Activated naive CD4-positive, alpha-beta T cell treated with anti-CD3 and anti-CD28 coated beads, Interleukin-2, amount 50 U/mL, for 24 hours (primary cell): ENCODE results near the gene UBE4A.
"Not testable (repeated sequence)": the region's sequence is repeated elsewhere in the genome, so short reads cannot be mapped to it uniquely, and the experiment has no call there.

Experiments
- H3K27ac Mint-ChIP-seq: one replicate; pipeline ENCODE4 v1.8.0; 2021; ENCODE audit warnings: mild to moderate bottlenecking, mixed read lengths
- H3K27me3 Mint-ChIP-seq: one replicate; pipeline ENCODE4 v1.8.0; 2021; ENCODE audit warnings: mixed read lengths
- H3K36me3 Mint-ChIP-seq: one replicate; pipeline ENCODE4 v1.8.0; 2021; ENCODE audit warnings: mixed read lengths
- H3K4me1 Mint-ChIP-seq: one replicate; pipeline ENCODE4 v1.8.0; 2021; ENCODE audit warnings: mixed read lengths
- H3K4me3 Mint-ChIP-seq: one replicate; pipeline ENCODE4 v1.8.0; 2021; ENCODE audit warnings: mild to moderate bottlenecking, mixed read lengths
- H3K9me3 Mint-ChIP-seq: one replicate; pipeline ENCODE4 v1.8.0; 2021; ENCODE audit warnings: mixed read lengths

UBE4A gene

GRCh38 chr11:118406599-118407166 lies 47.3 kb downstream of the UBE4A start:
- H3K4me3 Mint-ChIP-seq, result no peak overlapping the region
- peak overlapping the region; percentile 63 for H3K27ac Mint-ChIP-seq
- H3K4me1 Mint-ChIP-seq, result peaks cover 46% of the 10 kb centered on the region
- H3K9me3 Mint-ChIP-seq, result no peaks in the 10 kb centered on the region
- H3K27me3 Mint-ChIP-seq, result no peaks in the 10 kb centered on the region
- peaks cover 14% of the 10 kb centered on the region for H3K36me3 Mint-ChIP-seq

- peaks cover 6% of the 10 kb centered on the region for H3K36me3 Mint-ChIP-seq
- peak overlapping the region; percentile 0 for H3K27ac Mint-ChIP-seq
- no peaks in the 10 kb centered on the region for H3K9me3 Mint-ChIP-seq
- H3K4me3 Mint-ChIP-seq, result no peak overlapping the region
- no peaks in the 10 kb centered on the region for H3K27me3 Mint-ChIP-seq
- H3K4me1 Mint-ChIP-seq, result peaks cover 20% of the 10 kb centered on the region
These were observed 50.8 kb downstream of the UBE4A start for GRCh38 chr11:118410055-118410745.

- Mint-ChIP-seq H3K36me3 (peaks cover 6% of the 10 kb centered on the region), H3K4me3 (no peak overlapping the region), H3K27ac (no peak overlapping the region), H3K4me1 (peaks cover 8% of the 10 kb centered on the region), H3K27me3 (no peaks in the 10 kb centered on the region), H3K9me3 (no peaks in the 10 kb centered on the region)
These were observed 52.1 kb downstream of the UBE4A start for GRCh38 chr11:118411530-118411929.

- peaks cover 7% of the 10 kb centered on the region for H3K4me1 Mint-ChIP-seq
- no peaks in the 10 kb centered on the region for H3K27me3 Mint-ChIP-seq
- no peak overlapping the region for H3K4me3 Mint-ChIP-seq
- H3K36me3 Mint-ChIP-seq, result peaks cover 6% of the 10 kb centered on the region
- H3K27ac Mint-ChIP-seq, result no peak overlapping the region
- H3K9me3 Mint-ChIP-seq, result no peaks in the 10 kb centered on the region
These were observed 53.5 kb downstream of the UBE4A start for GRCh38 chr11:118412921-118413320.

GRCh38 chr11:118415062-118415738 lies 55.8 kb downstream of the UBE4A start:
- no peak overlapping the region for H3K27ac Mint-ChIP-seq
- H3K4me1 Mint-ChIP-seq, result no peaks in the 10 kb centered on the region
- no peaks in the 10 kb centered on the region for H3K9me3 Mint-ChIP-seq
- no peak overlapping the region for H3K4me3 Mint-ChIP-seq
- no peaks in the 10 kb centered on the region for H3K27me3 Mint-ChIP-seq
- no peaks in the 10 kb centered on the region for H3K36me3 Mint-ChIP-seq

GRCh38 chr11:118415739-118416068 lies 56.3 kb downstream of the UBE4A start:
- Mint-ChIP-seq H3K27me3 (no peaks in the 10 kb centered on the region), H3K4me1 (no peaks in the 10 kb centered on the region), H3K27ac (no peak overlapping the region), H3K9me3 (no peaks in the 10 kb centered on the region), H3K36me3 (no peaks in the 10 kb centered on the region), H3K4me3 (no peak overlapping the region)

- not testable (repeated sequence) for H3K4me3 Mint-ChIP-seq, H3K9me3 Mint-ChIP-seq, H3K27ac Mint-ChIP-seq, H3K36me3 Mint-ChIP-seq, H3K27me3 Mint-ChIP-seq, H3K4me1 Mint-ChIP-seq
These were observed 57.5 kb downstream of the UBE4A start for GRCh38 chr11:118416900-118417299.

GRCh38 chr11:118417801-118418200 lies 58.4 kb downstream of the UBE4A start:
- no peak overlapping the region for H3K4me3 Mint-ChIP-seq
- no peaks in the 10 kb centered on the region for H3K9me3 Mint-ChIP-seq
- no peaks in the 10 kb centered on the region for H3K4me1 Mint-ChIP-seq
- H3K27me3 Mint-ChIP-seq, result no peaks in the 10 kb centered on the region
- H3K36me3 Mint-ChIP-seq, result no peaks in the 10 kb centered on the region
- no peak overlapping the region for H3K27ac Mint-ChIP-seq

GRCh38 chr11:118418766-118419165 lies 59.4 kb downstream of the UBE4A start:
- no peaks in the 10 kb centered on the region for H3K36me3 Mint-ChIP-seq
- H3K9me3 Mint-ChIP-seq, result no peaks in the 10 kb centered on the region
- H3K4me1 Mint-ChIP-seq, result no peaks in the 10 kb centered on the region
- no peaks in the 10 kb centered on the region for H3K27me3 Mint-ChIP-seq
- no peak overlapping the region for H3K27ac Mint-ChIP-seq
- no peak overlapping the region for H3K4me3 Mint-ChIP-seq

- H3K27ac Mint-ChIP-seq, result no peak overlapping the region
- H3K4me1 Mint-ChIP-seq, result no peaks in the 10 kb centered on the region
- H3K4me3 Mint-ChIP-seq, result no peak overlapping the region
- H3K36me3 Mint-ChIP-seq, result no peaks in the 10 kb centered on the region
- no peaks in the 10 kb centered on the region for H3K27me3 Mint-ChIP-seq
- no peaks in the 10 kb centered on the region for H3K9me3 Mint-ChIP-seq
These were observed 68.3 kb downstream of the UBE4A start for GRCh38 chr11:118427707-118428106.

GRCh38 chr11:118430956-118431355 lies 71.6 kb downstream of the UBE4A start:
- Mint-ChIP-seq H3K9me3 (no peaks in the 10 kb centered on the region), H3K4me1 (peaks cover 8% of the 10 kb centered on the region), H3K27me3 (no peaks in the 10 kb centered on the region), H3K36me3 (no peaks in the 10 kb centered on the region), H3K27ac (no peak overlapping the region), H3K4me3 (no peak overlapping the region)

GRCh38 chr11:118434123-118434552 lies 74.7 kb downstream of the UBE4A start:
- Mint-ChIP-seq H3K9me3 (no peaks in the 10 kb centered on the region), H3K27me3 (no peaks in the 10 kb centered on the region), H3K4me1 (peaks cover 15% of the 10 kb centered on the region), H3K27ac (peak overlapping the region; percentile 97), H3K36me3 (no peaks in the 10 kb centered on the region), H3K4me3 (peak overlapping the region; percentile 92)

- Mint-ChIP-seq H3K4me3 (peak overlapping the region; percentile 92), H3K4me1 (peaks cover 20% of the 10 kb centered on the region), H3K36me3 (no peaks in the 10 kb centered on the region), H3K9me3 (no peaks in the 10 kb centered on the region), H3K27ac (peak overlapping the region; percentile 97), H3K27me3 (no peaks in the 10 kb centered on the region)
These were observed 75.3 kb downstream of the UBE4A start for GRCh38 chr11:118434553-118435289.

- Mint-ChIP-seq H3K4me3 (peak overlapping the region; percentile 92), H3K27ac (peak overlapping the region; percentile 97), H3K9me3 (no peaks in the 10 kb centered on the region), H3K27me3 (no peaks in the 10 kb centered on the region), H3K36me3 (peaks cover under 1% of the 10 kb centered on the region), H3K4me1 (peaks cover 27% of the 10 kb centered on the region)
These were observed 76.0 kb downstream of the UBE4A start for GRCh38 chr11:118435290-118435892.

GRCh38 chr11:118435893-118436624 lies 76.7 kb downstream of the UBE4A start, which contains the start of gene KMT2A:
Gene KMT2A, plus strand, starts transcription at chr11:118436492. Its CDS starts 21 bp downstream, at chr11:118436513.
- no peaks in the 10 kb centered on the region for H3K9me3 Mint-ChIP-seq
- H3K4me1 Mint-ChIP-seq, result peaks cover 34% of the 10 kb centered on the region
- H3K4me3 Mint-ChIP-seq, result peak within 1 kb of the TSS; percentile 92
- peaks cover 2% of the 10 kb centered on the region for H3K36me3 Mint-ChIP-seq
- no peaks in the 10 kb centered on the region for H3K27me3 Mint-ChIP-seq
- peak within 1 kb of the TSS; percentile 97 for H3K27ac Mint-ChIP-seq
